Medulla oblongata (tissue), 1 donor: ENCODE measurements around the gene LDB2.
A peak's percentile ranks its signal among the peaks of the same experiment; 100 is the strongest.

Experiments used
- DNase-seq: peaks from one replicate; pipeline ENCODE4 v3.0.0-alpha.2; 2015; ENCODE audit errors: extremely low spot score

Gene LDB2

GRCh38 chr4:16721613-16722291, 176.7 kb downstream of the LDB2 start:
- no peak for DNase-seq

GRCh38 chr4:16720761-16721160, 177.7 kb downstream of the LDB2 start:
- no peak for DNase-seq

- DNase-seq: no peak
Observed at GRCh38 chr4:16717266-16717970, 181.0 kb downstream of the LDB2 start.

- no peak for DNase-seq
Observed at GRCh38 chr4:16715482-16715881, 183.0 kb downstream of the LDB2 start.

DNA sequence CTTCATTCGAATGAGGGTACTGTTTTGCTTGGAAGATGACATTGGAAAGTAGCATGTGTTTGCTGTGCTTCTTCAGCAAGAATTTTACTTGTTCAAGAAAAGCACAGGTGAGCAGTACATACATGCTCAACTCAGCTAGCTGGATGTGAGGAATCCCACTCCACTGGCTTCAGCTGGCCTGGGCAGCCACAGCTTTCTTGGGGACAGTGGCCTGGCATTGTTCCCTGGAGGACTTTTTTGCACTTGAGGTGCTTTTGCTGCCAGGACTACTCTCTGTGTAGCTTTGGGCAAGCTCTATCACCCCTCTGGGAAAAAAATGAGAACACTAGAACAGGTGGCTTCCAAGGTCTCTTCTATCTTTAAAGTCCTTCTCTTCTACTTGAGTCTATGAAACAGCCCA, 184.3 kb downstream of the LDB2 start:
- no peak for DNase-seq

- DNase-seq: no peak
Observed at GRCh38 chr4:16713696-16714095, 184.7 kb downstream of the LDB2 start.

DNA sequence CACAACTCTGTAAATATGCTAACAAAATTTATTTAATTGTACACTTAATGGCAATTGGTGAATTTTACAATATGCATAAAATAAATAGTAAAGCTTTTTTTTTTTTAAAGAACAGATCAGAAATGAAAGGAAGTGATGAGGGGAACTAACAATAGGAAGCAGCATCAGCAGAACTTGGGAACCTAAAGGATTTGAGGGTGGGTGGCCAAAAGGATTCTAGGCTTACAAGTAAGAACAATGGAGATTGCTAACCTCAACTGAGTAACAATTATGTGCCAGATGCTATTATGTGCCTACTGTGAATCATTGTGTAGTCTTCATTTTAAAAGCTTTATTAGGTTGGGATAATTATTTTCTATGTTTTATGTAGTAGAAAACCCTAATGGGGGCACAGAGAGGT, 185.2 kb downstream of the LDB2 start:
- no peak for DNase-seq

GRCh38 chr4:16710198-16710597, 188.2 kb downstream of the LDB2 start:
- no peak for DNase-seq

DNA sequence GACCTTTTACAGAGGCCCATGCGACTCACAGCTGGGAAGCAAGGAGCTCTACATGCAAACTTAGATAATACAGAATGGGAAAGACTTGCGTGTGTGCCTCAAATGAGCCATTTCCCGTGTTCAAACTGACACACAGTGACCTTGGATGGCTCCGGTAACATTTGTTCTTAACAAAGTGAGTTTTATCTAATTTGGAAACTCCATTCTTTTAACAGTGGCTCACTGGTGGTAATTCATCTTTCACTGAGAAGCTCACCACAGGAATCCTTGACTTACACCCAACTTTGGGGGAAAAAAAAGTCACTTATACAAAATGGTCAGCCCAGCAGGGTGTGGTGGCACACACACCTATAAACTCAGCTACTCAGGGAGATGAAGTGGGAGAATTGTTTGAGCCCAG, 190.6 kb downstream of the LDB2 start:
- DNase-seq: no peak

GRCh38 chr4:16706251-16706650, 192.2 kb downstream of the LDB2 start:
- no peak for DNase-seq

DNA sequence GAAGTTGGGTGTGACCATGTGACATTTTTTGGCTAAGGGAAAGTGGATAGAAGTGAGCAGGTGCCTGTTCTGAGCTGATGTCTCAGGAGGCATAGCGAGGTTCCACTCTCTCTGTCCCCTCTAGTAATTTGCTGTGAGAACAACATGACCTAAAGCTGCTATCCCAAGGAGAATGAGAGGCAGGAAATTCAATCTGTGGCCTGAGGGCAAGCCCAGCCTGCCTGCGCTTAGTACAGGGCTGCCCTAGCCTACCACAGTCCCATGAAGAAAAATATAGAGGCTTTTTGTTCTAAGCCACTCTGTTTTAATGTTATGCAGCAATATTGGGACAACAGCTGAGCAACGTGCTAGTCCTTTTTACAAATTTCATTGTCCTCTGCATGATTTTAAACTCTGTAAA, 193.1 kb downstream of the LDB2 start:
- no peak for DNase-seq

DNA sequence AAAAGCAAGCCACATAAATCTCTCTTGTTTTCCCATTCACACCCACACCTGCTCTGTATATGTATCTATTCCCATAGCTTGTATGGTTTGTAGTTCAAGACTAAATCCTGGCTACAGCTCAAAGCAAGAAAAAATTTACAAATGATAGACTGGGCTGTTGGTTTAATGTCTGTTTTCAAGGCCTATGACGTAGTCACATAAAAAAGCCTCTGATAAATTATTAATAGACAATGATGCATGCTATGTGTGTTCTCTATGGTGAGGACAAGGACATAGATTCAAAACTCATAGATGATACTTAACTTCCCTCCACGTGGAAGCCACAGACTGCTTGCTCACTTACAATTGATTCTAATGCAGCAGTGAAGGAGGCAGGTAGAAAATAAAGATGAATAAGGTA, 194.0 kb downstream of the LDB2 start:
- DNase-seq: no peak

- no peak for DNase-seq
Observed at GRCh38 chr4:16695896-16696295, 202.5 kb downstream of the LDB2 start.

GRCh38 chr4:16694884-16695276, 203.6 kb downstream of the LDB2 start:
- no peak for DNase-seq

GRCh38 chr4:16694173-16694883, 204.1 kb downstream of the LDB2 start:
- no peak for DNase-seq

- DNase-seq: no peak
Observed at GRCh38 chr4:16693641-16694040, 204.8 kb downstream of the LDB2 start.

- peak; percentile 45 for DNase-seq
Observed at GRCh38 chr4:16692961-16693506, 205.4 kb downstream of the LDB2 start.

- DNase-seq: no peak
Observed at GRCh38 chr4:16692524-16692923, 205.9 kb downstream of the LDB2 start.

- no peak for DNase-seq
Observed at GRCh38 chr4:16692046-16692445, 206.4 kb downstream of the LDB2 start.

- no peak for DNase-seq
Observed at GRCh38 chr4:16691450-16691849, 207.0 kb downstream of the LDB2 start.

DNA sequence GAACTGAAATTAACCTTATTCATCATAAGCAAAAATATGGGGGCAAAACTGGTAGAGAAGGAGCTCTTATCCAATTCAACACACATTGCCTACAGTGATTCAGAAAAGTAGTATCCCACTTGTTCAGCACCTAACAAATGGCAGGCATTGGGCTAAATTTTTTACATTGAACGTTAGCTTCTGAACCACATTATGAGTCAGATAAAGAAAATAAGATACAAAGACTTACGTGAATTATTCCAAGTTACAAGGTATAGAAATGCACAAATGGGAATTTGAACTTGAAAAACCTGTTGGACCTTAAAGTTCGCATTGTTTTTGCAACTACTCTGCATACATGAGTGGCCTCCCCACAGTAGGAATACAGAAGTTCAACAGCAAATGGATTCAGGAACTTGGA, 210.6 kb downstream of the LDB2 start:
- no peak for DNase-seq

- DNase-seq: no peak
Observed at GRCh38 chr4:16687011-16687410, 211.4 kb downstream of the LDB2 start.

GRCh38 chr4:16686195-16686594, 212.2 kb downstream of the LDB2 start:
- DNase-seq: no peak
